ENCODE results near the gene KLHDC1. TPM values are rescaled to one million over a fixed set of nuclear protein-coding genes. Genes with fewer than 3 reads are reported as not detected.

The KLHDC1 gene
- polyA plus RNA-seq, 1 donor (not counting 4 experiments of a cell fraction or from before 2014, with no cell fraction given) = 0.50 TPM

GRCh38 chr14:49766839-49767238, 73.9 kb downstream of the KLHDC1 start:
- H4K20me1 ChIP-seq (ENCODE audit: control insufficient read depth, extremely low read depth, insufficient read depth, low read length) = no peaks in the 10 kb centered on the region
- H3K4me3 ChIP-seq (ENCODE audit: control insufficient read depth in 2 of 3, extremely low read depth in 1 of 3, insufficient read depth in 2 of 3, low read depth in 1 of 3, low read length in 3 of 3) = peak overlapping the region; percentile 77 to 94 (median 94)
- FAIRE-seq (no peak), DNase-seq (ENCODE audit: low read depth, low spot score) (no peak)
- dilution Hi-C loops (cut with MboI; ENCODE audit: extremely low pct_ligation_motif_present, low sequenced_read_pairs) = no loop called here
- H3K9me1 ChIP-seq (ENCODE audit: control insufficient read depth, extremely low read depth, insufficient read depth, low read length) = no peaks in the 10 kb centered on the region
- peak overlapping the region; percentile 94 for H3K4me2 ChIP-seq (ENCODE audit: control insufficient read depth, extremely low read depth, insufficient read depth, low read depth, low read length)
- H3K9ac ChIP-seq (ENCODE audit: control insufficient read depth, extremely low read depth, insufficient read depth, low read length) = peak overlapping the region; percentile 99
- H3K27ac ChIP-seq (ENCODE audit: control insufficient read depth, insufficient read depth, low read length) = peak overlapping the region; percentile 98
- H3K9me3 ChIP-seq (ENCODE audit: control insufficient read depth, low read depth, low read length) = no peaks in the 10 kb centered on the region
- H2AFZ ChIP-seq (ENCODE audit: control insufficient read depth, low read length) = peak overlapping the region; percentile 67
- peaks cover 14% of the 10 kb centered on the region for H3K79me2 ChIP-seq (ENCODE audit: control insufficient read depth, insufficient read depth, low read length)
- TF ChIP-seq CTCF (optimal IDR thresholded peaks at IDR 0.05 in 1 of 3, IDR thresholded peaks at IDR 0.05 in 1 of 3, conservative IDR thresholded peaks at IDR 0.05 in 1 of 3; ENCODE audit: extremely low read depth in 1 of 3, insufficient read depth in 2 of 3, low read length in 3 of 3) = no peak
- TF ChIP-seq EZH2 (IDR thresholded peaks at IDR 0.05; ENCODE audit: low read length) = no peak
- H3K4me1 ChIP-seq (ENCODE audit: control insufficient read depth, extremely low read depth, insufficient read depth, low read length) = peaks cover 22% of the 10 kb centered on the region
- no peaks in the 10 kb centered on the region for H3K27me3 ChIP-seq (ENCODE audit: control insufficient read depth, extremely low read depth, insufficient read depth, low read length)
- H3K36me3 ChIP-seq (ENCODE audit: control insufficient read depth in 2 of 2, extremely low read depth in 1 of 2, insufficient read depth in 2 of 2, low read length in 2 of 2) = no peaks in the 10 kb centered on the region

GRCh38 chr14:49767270-49767570, 74.3 kb downstream of the KLHDC1 start:
- peak overlapping the region; percentile 99 for H3K9ac ChIP-seq (ENCODE audit: control insufficient read depth, extremely low read depth, insufficient read depth, low read length)
- peak overlapping the region; percentile 67 for H2AFZ ChIP-seq (ENCODE audit: control insufficient read depth, low read length)
- no peak for TF ChIP-seq CTCF (optimal IDR thresholded peaks at IDR 0.05 in 1 of 3, IDR thresholded peaks at IDR 0.05 in 1 of 3, conservative IDR thresholded peaks at IDR 0.05 in 1 of 3; ENCODE audit: extremely low read depth in 1 of 3, insufficient read depth in 2 of 3, low read length in 3 of 3)
- TF ChIP-seq EZH2 (IDR thresholded peaks at IDR 0.05; ENCODE audit: low read length) = no peak
- H3K4me1 ChIP-seq (ENCODE audit: control insufficient read depth, extremely low read depth, insufficient read depth, low read length) = peaks cover 22% of the 10 kb centered on the region
- DNase-seq (ENCODE audit: low read depth, low spot score) (no peak), FAIRE-seq (no peak)
- no peaks in the 10 kb centered on the region for H3K27me3 ChIP-seq (ENCODE audit: control insufficient read depth, extremely low read depth, insufficient read depth, low read length)
- dilution Hi-C loops (cut with MboI; ENCODE audit: extremely low pct_ligation_motif_present, low sequenced_read_pairs) = no loop called here
- peaks cover 14% of the 10 kb centered on the region for H3K79me2 ChIP-seq (ENCODE audit: control insufficient read depth, insufficient read depth, low read length)
- H4K20me1 ChIP-seq (ENCODE audit: control insufficient read depth, extremely low read depth, insufficient read depth, low read length) = no peaks in the 10 kb centered on the region
- H3K9me3 ChIP-seq (ENCODE audit: control insufficient read depth, low read depth, low read length) = no peaks in the 10 kb centered on the region
- H3K27ac ChIP-seq (ENCODE audit: control insufficient read depth, insufficient read depth, low read length) = peak overlapping the region; percentile 98
- H3K4me3 ChIP-seq (ENCODE audit: control insufficient read depth in 2 of 3, extremely low read depth in 1 of 3, insufficient read depth in 2 of 3, low read depth in 1 of 3, low read length in 3 of 3) = peak overlapping the region; percentile 77 to 94 (median 94)
- H3K4me2 ChIP-seq (ENCODE audit: control insufficient read depth, extremely low read depth, insufficient read depth, low read depth, low read length) = peak overlapping the region; percentile 94
- no peaks in the 10 kb centered on the region for H3K9me1 ChIP-seq (ENCODE audit: control insufficient read depth, extremely low read depth, insufficient read depth, low read length)
- no peaks in the 10 kb centered on the region for H3K36me3 ChIP-seq (ENCODE audit: control insufficient read depth in 2 of 2, extremely low read depth in 1 of 2, insufficient read depth in 2 of 2, low read length in 2 of 2)

Data from keratinocyte (primary cell).